ENCODE data around the gene SORCS1.

DNA sequence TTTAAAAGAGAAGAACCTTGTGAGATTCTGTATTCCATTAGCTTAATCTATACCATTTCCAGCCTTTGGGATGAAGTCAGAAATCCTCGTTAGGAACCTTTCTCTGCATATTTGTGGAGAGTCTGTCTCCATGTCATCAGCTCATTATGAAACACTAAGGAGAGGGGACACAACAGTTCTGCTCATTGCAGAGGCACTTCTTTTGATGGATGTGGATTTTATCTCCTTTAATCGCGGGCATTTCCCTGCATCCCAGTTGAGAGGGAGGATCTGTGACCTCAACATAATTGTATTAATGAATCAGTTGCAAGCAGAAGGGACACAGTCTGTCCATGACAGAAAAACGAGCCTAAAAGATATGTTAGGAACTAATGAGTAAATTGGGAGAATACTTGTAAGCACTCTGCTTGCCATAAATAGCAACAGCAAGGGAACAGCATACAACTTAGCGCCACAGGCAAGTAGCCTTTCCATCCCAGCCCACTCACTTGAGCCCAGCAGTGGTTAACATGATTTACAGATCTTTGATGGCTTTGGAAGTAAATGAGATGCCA, 37.9 kb downstream of the SORCS1 start:
- TF ChIP-seq, protein P1, sequence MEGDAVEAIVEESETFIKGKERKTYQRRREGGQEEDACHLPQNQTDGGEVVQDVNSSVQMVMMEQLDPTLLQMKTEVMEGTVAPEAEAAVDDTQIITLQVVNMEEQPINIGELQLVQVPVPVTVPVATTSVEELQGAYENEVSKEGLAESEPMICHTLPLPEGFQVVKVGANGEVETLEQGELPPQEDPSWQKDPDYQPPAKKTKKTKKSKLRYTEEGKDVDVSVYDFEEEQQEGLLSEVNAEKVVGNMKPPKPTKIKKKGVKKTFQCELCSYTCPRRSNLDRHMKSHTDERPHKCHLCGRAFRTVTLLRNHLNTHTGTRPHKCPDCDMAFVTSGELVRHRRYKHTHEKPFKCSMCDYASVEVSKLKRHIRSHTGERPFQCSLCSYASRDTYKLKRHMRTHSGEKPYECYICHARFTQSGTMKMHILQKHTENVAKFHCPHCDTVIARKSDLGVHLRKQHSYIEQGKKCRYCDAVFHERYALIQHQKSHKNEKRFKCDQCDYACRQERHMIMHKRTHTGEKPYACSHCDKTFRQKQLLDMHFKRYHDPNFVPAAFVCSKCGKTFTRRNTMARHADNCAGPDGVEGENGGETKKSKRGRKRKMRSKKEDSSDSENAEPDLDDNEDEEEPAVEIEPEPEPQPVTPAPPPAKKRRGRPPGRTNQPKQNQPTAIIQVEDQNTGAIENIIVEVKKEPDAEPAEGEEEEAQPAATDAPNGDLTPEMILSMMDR (IDR thresholded peaks at IDR 0.05): no peak
- no peak for TF ChIP-seq POLR2A (IDR thresholded peaks at IDR 0.05)
